K562 (cell line): ENCODE data around the gene TRIM38. TPM values are rescaled to one million over a fixed set of nuclear protein-coding genes. Genes with fewer than 3 reads are reported as not detected.

Experiments
- ARID2 ChIP-seq: fragments of 450-650 bp; IDR thresholded peaks from 2 replicates; pipeline ENCODE4 v1.6.1; 2017; ENCODE audit warnings: antibody characterized with exemption, mild to moderate bottlenecking
- CC2D1A ChIP-seq: fragments of 450-650 bp; IDR thresholded peaks from 2 replicates; pipeline ENCODE4 v1.6.1; 2017; ENCODE audit warnings: mild to moderate bottlenecking
- E2F8 ChIP-seq: fragments of 450-650 bp; IDR thresholded peaks from 2 replicates; pipeline ENCODE4 v1.7.1; 2018; ENCODE audit warnings: mild to moderate bottlenecking, low read depth; ENCODE audit not compliant: partially characterized antibody
- ELF1 ChIP-seq: fragments of 200-800 bp; sonication (Bioruptor generic); IDR thresholded peaks from 2 replicates; pipeline ENCODE4 v1.6.1; 2016; ENCODE audit warnings: missing genetic modification characterization, missing compliant biosample characterization
- ESRRA ChIP-seq: fragments of 450-650 bp; IDR thresholded peaks from 2 replicates; pipeline ENCODE4 v1.6.1; 2014; ENCODE audit warnings: low read depth, mild to moderate bottlenecking, moderate library complexity, borderline replicate concordance
- HEY1 ChIP-seq: fragments of 250-450 bp; sonication (Bioruptor Pico); IDR thresholded peaks from 2 replicates; pipeline ENCODE4 v1.5.0; 2020; ENCODE audit warnings: mild to moderate bottlenecking, moderate library complexity, borderline replicate concordance
- MEIS2 ChIP-seq: fragments of 450-650 bp; IDR thresholded peaks from 2 replicates; pipeline ENCODE4 v1.6.1; 2014; ENCODE audit warnings: mild to moderate bottlenecking; ENCODE audit not compliant: partially characterized antibody
- NBN ChIP-seq: fragments of 450-650 bp; IDR thresholded peaks from 2 replicates; pipeline ENCODE4 v1.6.1; 2016; ENCODE audit warnings: low read depth, mild to moderate bottlenecking
- NCOA4 ChIP-seq: fragments of 450-650 bp; IDR thresholded peaks from 2 replicates; pipeline ENCODE4 v1.6.1; 2018; ENCODE audit warnings: mild to moderate bottlenecking; ENCODE audit not compliant: partially characterized antibody
- PHB ChIP-seq: fragments of 250-450 bp; sonication (Bioruptor Pico); IDR thresholded peaks from 2 replicates; pipeline ENCODE4 v1.5.0; 2021
- POLR2H ChIP-seq: IDR thresholded peaks from 2 replicates; pipeline ENCODE4 v1.6.1; 2016; ENCODE audit warnings: missing genetic modification characterization, low read depth, mild to moderate bottlenecking, control low read depth, missing compliant biosample characterization, moderate library complexity
- SMARCC2 ChIP-seq: fragments of 450-650 bp; IDR thresholded peaks from 2 replicates; pipeline ENCODE4 v1.6.1; 2017; ENCODE audit warnings: antibody characterized with exemption, moderate library complexity, mild to moderate bottlenecking, low read depth
- SOX6 ChIP-seq: fragments of 450-650 bp; IDR thresholded peaks from 2 replicates; pipeline ENCODE4 v1.6.1; 2014; ENCODE audit warnings: mild to moderate bottlenecking
- SPI1 ChIP-seq: IDR thresholded peaks from 2 replicates; pipeline ENCODE4 v1.6.1; 2011; ENCODE audit warnings: low read depth, low read length, control low read depth, borderline replicate concordance
- SRSF1 ChIP-seq: fragments of 200-400 bp; formaldehyde crosslinking; IDR thresholded peaks from 2 replicates; pipeline ENCODE4 v1.6.1; 2017; ENCODE audit warnings: mild to moderate bottlenecking, low read depth, low read length, moderate library complexity
- ZBTB1 ChIP-seq: sonication (generic); formaldehyde crosslinking; IDR thresholded peaks from 2 replicates; pipeline ENCODE4 v1.8.1; 2023; ENCODE audit warnings: missing genetic modification reagents, low read depth, mild to moderate bottlenecking, borderline replicate concordance
- ZKSCAN1 ChIP-seq: fragments of 150-350 bp; IDR thresholded peaks from 2 replicates; pipeline ENCODE4 v1.6.1; 2016; ENCODE audit warnings: low read depth, low read length
- ZNF143 ChIP-seq: sonication (generic); formaldehyde crosslinking; IDR thresholded peaks from 2 replicates; pipeline ENCODE4 v1.9.0; 2022; ENCODE audit warnings: mild to moderate bottlenecking, missing genetic modification reagents
- ZNF436 ChIP-seq: fragments of 250-450, 450-650 bp; sonication (Bioruptor Pico); formaldehyde crosslinking; IDR thresholded peaks from 2 replicates; pipeline ENCODE4 v1.7.0; 2020; ENCODE audit warnings: mild to moderate bottlenecking
- ZNF695 ChIP-seq: fragments of 450-650 bp; formaldehyde crosslinking; IDR thresholded peaks from 2 replicates; pipeline ENCODE4 v1.4.0; 2020; ENCODE audit warnings: mild to moderate bottlenecking, moderate library complexity
- ZNF79 ChIP-seq: fragments of 250-450 bp; sonication (Bioruptor Pico); IDR thresholded peaks from 2 replicates; pipeline ENCODE4 v1.4.0; 2020; ENCODE audit warnings: low read depth, mild to moderate bottlenecking, moderate library complexity
- polyA plus RNA-seq, 8 experiments: library from polyadenylated mRNA; depleted of rRNA in 4 of 8; stranded (reverse) in 5 of 8; unstranded in 3 of 8; fragments of >200 nt; fragmentation: Nextera tagmentation in 2 of 8; fragmentation: Illumina TruSeq in 1 of 8; extraction: Ambion mirVana in 2 of 8; extraction: Trizol in 1 of 8; gene quantifications; 2 replicates each; pipeline versions ENCODE4 v1.2.1 to v1.2.3, GENCODE V29; 2011 to 2014; ENCODE audit warnings: inconsistent platforms in 1 of 8, missing spikeins in 1 of 8
- total RNA-seq, 7 experiments: library from RNA; depleted of rRNA in 6 of 7; stranded (reverse); fragments of >200 nt in 6 of 7; fragmentation: Illumina TruSeq in 2 of 7; extraction: Trizol in 2 of 7; gene quantifications; 2 replicates each; pipeline versions ENCODE4 v1.2.1 to v1.2.3, GENCODE V29; 2011 to 2021; ENCODE audit warnings: low replicate concordance in 1 of 7
- TF ChIP-seq, protein P1 (sequence below): fragments of 450-650 bp; IDR thresholded peaks from 2 replicates; pipeline ENCODE4 v1.6.1; 2018; ENCODE audit not compliant: partially characterized antibody

The TRIM38 gene
- total and polyA plus RNA-seq, 9 of the 15 experiments (the other 6 are each of a cell fraction or from before 2014, with no cell fraction given), result 1.7 to 6.7 (median 6.3) TPM

GRCh38 chr6:25992413-25993340 is 30.1 kb downstream of the TRIM38 start (continued):
- TF ChIP-seq ZKSCAN1 (peak; percentile 66; the same call in 1 of the 2 replicates), ARID2 (peak; percentile 60; the same call in 1 of the 2 replicates), PHB (CRISPR knock-in tag) (no peak), ZNF143 (no peak), MEIS2 (peak; percentile 41), NBN (peak; percentile 85; the same call in 1 of the 2 replicates), ZNF79 (CRISPR knock-in tag) (no peak), ELF1 (tag) (peak; percentile 63), POLR2H (peak; percentile 96), SMARCC2 (peak; percentile 76), SRSF1 (no peak), ESRRA (peak; percentile 75), ZNF436 (CRISPR knock-in tag) (0 out of 2 replicates have a peak, but pooled peaks have one; percentile 43), SOX6 (peak; percentile 78), E2F8 (peak; percentile 75), SPI1 (peak; percentile 99), NCOA4 (peak; percentile 2), ZBTB1 (CRISPR knock-in tag) (0 out of 2 replicates have a peak, but pooled peaks have one; percentile 8), ZNF695 (0 out of 2 replicates have a peak, but pooled peaks have one; percentile 45), HEY1 (CRISPR knock-in tag) (0 out of 2 replicates have a peak, but pooled peaks have one; percentile 1), CC2D1A (peak; percentile 57)
- TF ChIP-seq, protein P1, sequence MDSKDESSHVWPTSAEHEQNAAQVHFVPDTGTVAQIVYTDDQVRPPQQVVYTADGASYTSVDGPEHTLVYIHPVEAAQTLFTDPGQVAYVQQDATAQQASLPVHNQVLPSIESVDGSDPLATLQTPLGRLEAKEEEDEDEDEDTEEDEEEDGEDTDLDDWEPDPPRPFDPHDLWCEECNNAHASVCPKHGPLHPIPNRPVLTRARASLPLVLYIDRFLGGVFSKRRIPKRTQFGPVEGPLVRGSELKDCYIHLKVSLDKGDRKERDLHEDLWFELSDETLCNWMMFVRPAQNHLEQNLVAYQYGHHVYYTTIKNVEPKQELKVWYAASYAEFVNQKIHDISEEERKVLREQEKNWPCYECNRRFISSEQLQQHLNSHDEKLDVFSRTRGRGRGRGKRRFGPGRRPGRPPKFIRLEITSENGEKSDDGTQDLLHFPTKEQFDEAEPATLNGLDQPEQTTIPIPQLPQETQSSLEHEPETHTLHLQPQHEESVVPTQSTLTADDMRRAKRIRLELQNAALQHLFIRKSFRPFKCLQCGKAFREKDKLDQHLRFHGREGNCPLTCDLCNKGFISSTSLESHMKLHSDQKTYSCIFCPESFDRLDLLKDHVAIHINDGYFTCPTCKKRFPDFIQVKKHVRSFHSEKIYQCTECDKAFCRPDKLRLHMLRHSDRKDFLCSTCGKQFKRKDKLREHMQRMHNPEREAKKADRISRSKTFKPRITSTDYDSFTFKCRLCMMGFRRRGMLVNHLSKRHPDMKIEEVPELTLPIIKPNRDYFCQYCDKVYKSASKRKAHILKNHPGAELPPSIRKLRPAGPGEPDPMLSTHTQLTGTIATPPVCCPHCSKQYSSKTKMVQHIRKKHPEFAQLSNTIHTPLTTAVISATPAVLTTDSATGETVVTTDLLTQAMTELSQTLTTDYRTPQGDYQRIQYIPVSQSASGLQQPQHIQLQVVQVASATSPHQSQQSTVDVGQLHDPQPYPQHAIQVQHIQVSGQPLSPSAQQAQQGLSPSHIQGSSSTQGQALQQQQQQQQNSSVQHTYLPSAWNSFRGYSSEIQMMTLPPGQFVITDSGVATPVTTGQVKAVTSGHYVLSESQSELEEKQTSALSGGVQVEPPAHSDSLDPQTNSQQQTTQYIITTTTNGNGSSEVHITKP, result peak; percentile 4
